Adipose tissue (tissue), 3 donors: ENCODE results near the gene CTNNBL1. TPM values are rescaled to one million over a fixed set of nuclear protein-coding genes. Genes with fewer than 3 reads are reported as not detected.

Experiments used
- H3K27ac ChIP-seq: one replicate; pipeline ENCODE4 v1.5.1; 2013; ENCODE audit warnings: low read depth, low read length
- WGBS, 3 donors: extraction: QIAGEN DNeasy Blood & Tissue Kit; methylation state at CpG; one replicate each; pipeline ENCODE4 v1.1.7; 2013; 5-methylcytosine and 5-hydroxymethylcytosine counted together
- polyA plus RNA-seq, 3 donors: library from polyadenylated mRNA; stranded (reverse); fragments of 200-250 nt; gene quantifications; one replicate each; pipeline ENCODE4 v1.2.3, GENCODE V29; 2013
- donor health status: healthy with polysubstance abuse.
- donor health status: Bipolar disorder and iron deficiency.
- donor health status: healthy.

Gene CTNNBL1
- polyA plus RNA-seq, 3 donors = 19.5 to 54.3 (median 30.1) TPM

- no peak overlapping the region for H3K27ac ChIP-seq
- 54 to 69% (median 59%) methylated on average over 12 of the region's 12 CpGs for WGBS, 3 donors
Observed at GRCh38 chr20:37896932-37897548, 203.2 kb downstream of the CTNNBL1 start.

GRCh38 chr20:37898233-37899104 is 204.6 kb downstream of the CTNNBL1 start:
- H3K27ac ChIP-seq = no peak overlapping the region
- WGBS, 3 donors = 50 to 64% (median 52%) methylated on average over 10 of the region's 10 CpGs

DNA sequence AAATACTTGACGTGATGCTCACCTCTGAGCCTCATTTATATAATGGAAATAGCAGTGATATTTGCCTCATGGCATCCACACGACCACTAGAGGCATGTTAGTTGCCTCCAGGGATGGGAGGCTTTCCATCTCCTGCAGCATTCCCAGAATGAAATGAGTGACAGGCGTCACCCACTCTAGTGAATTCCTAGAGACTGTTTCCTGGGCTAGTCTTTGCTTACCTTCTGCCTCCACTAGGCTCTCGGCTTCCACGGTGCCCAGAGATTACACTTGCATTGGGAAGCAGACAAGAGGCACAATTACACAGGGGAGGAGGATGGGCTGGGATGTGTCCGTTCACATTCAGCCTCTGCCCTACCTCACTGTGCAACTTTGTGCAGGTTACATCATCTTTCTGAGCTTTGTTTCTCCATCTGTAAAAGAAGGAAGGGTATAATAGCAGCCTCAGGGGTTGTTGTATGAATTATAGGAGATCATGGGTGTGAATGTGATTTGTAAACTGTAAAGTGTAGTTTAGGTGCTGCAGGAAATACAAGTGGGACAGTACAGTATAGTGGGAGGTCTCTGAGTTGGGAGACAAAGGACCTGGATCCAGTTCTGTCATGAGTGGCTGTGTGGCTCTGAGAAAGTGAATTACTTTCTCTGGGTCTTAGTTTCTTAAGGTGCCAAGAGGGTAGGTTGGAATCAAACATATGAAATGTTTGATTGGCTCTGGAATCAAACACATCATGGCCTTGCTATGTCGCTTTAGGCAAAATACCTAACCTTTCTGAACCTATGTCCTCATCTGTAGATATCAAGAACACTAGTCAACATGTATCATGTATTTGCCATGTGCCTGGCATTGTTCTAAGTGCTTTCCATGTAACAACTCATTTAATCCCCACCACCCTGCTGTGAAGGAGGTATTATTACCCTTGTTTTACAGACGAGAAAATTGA is 205.5 kb downstream of the CTNNBL1 start:
- WGBS, 3 donors = 50 to 64% (median 62%) methylated on average over 8 of the region's 8 CpGs
- H3K27ac ChIP-seq = no peak overlapping the region

DNA sequence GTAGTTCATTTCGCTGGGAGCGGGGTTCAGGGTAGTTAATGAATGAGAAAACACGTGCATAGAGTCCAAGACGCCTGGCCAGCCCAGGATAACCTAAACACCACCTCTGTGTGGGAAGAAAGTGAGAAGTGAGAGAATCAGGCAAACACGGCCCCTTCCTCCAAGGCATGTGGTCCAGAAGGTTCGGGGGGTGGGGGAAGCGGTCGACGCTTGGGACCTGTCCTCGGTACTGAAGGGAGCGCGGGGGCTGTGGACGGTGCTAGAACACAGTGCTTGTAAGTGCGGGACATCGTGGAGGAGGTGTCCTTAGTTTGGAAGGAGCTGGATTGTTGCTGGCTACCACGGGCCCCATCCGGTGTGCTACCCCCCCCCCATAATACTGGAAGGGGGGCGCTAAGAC is 207.4 kb downstream of the CTNNBL1 start:
- H3K27ac ChIP-seq = no peak overlapping the region
- WGBS, 3 donors = 19 to 22% (median 22%) methylated on average over 15 to 18 of the region's 18 CpGs

- WGBS, 3 donors = 10 to 18% (median 12%) methylated on average over 35 to 38 of the region's 38 CpGs
- H3K27ac ChIP-seq = no peak overlapping the region
Observed at GRCh38 chr20:37901654-37902503, 208.0 kb downstream of the CTNNBL1 start.

DNA sequence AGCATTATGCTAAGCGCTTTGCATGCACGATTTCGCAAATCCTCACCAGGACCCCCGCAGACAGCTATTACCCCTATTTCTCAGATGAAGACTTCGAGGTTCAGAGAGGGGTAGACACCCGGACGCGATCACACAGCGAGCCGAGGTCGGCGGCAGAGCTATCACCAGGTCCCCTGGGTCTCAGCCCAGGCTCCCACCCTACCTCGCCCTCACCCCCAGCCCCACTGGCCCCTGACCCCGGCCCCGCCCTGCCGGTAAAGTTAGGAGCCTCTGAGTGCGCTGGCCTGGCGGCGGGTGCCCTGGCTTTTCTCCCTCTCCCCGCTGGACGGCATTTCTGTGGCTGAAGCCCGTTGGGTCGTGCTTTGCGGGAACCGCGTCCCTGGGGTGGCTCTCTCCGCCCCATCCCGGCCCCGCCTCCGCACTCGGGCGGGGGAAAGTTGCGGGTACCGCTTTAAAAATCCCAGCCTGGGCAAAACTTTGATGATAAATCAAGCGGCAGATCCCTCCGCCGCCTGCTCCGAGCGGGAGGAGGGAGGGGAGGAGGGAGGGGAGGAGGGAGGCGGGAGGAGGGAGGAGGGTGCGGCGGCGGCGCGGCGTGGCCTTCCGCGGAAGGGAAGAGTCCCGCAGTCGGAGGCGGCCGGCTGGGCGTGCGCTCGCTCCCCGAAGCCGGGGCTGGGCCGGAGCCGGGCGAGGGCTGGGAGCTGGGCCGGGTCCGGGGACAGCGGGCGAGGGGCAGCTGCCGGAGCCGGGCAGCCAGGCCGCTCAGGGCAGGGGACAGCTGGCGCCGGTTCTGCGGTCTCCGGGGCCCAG is 208.9 kb downstream of the CTNNBL1 start, which contains the start of gene VSTM2L:
TSS of gene VSTM2L (plus strand) at position 624 of the 810 bp plus-strand sequence. CDS start 224 bp downstream, outside the sequence.
- WGBS, 3 donors = 5 to 7% (median 7%) methylated on average over 51 to 67 of the region's 71 CpGs
- H3K27ac ChIP-seq = no peak within 1 kb of the TSS

DNA sequence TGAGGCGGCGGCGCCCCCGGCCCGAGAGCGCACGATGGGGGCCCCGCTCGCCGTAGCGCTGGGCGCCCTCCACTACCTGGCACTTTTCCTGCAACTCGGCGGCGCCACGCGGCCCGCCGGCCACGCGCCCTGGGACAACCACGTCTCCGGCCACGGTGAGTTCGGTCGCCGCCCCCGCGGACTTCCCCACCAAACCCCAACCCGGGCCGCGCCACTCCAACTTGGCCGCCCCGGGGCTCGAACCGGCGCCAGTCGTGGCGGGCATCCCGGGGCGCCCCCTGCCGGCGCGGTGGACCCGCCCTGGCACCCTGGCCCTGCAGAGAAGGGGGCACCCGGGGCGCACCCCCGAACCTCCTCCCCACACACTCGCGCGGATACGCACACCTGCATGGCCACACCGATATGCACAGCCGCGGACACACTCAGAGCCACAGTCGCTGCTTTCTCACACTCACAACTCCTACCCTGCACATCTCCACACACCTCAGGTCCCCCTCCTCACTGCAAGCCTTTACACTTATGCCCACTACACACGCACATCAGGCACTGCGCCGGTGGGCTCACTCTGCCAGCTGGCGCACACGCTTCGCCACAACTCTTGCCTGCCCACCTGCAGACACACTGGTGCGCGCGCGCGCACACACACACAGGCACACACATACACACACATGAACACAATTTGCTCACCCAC is 209.6 kb downstream of the CTNNBL1 start:
- no peak overlapping the region for H3K27ac ChIP-seq

GRCh38 chr20:37904008-37904642 is 210.3 kb downstream of the CTNNBL1 start:
- 63 to 78% (median 68%) methylated on average over 12 of the region's 12 CpGs for WGBS, 3 donors
- no peak overlapping the region for H3K27ac ChIP-seq

More for the DNA sequence above, 209.6 kb downstream of the CTNNBL1 start:
- 29 to 31% (median 29%) methylated on average over 46 to 67 of the region's 67 CpGs for WGBS, 3 donors

- WGBS, 3 donors = 59 to 75% (median 60%) methylated on average over 8 of the region's 8 CpGs
- no peak overlapping the region for H3K27ac ChIP-seq
Observed at GRCh38 chr20:37904845-37905373, 211.1 kb downstream of the CTNNBL1 start.

DNA sequence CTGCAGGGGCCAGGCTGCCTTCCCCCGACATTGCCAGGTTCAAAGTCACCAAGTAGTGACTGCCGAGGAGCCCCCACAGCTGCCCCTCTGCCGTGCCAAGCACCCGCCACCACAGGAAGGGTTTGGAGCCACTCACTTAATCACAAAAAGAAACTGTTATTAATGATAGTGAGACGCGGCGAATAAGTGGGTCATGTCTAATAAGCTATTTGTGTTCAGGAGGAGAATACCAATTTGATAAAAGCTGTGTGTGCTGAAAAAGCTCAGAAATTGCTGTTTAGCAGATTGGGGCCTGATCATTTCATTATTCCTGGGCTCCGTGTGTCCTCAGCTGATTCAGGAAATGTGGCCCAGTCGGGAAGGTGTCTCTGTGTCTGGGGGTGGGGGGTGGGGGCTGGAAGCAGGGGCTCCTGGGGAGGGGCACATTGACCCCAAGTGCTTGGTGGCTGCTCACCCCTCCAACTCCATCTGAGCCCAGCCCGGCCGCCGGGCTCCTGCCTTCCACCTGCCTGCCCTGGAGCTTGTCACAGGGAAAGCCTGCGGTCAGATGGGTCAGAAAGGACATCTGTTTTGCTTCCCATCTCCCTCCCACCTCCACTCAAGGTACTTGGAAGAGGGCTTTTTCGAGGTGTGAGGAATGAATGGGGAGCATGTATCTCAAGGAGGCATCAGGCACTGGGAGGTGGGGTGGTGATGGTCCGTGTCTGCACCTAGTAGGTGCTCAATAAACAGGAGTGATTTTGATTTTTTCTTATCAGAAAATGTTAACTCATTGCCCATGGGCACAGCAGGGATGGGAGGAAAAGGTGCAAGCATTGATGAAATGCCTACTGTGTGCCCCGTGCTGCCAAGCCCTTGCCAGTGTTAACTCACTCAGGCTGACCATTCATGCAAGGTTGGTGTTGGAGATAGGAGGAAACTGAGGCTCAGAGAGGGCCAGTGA is 212.1 kb downstream of the CTNNBL1 start:
- H3K27ac ChIP-seq = no peak overlapping the region
- 38 to 71% (median 66%) methylated on average over 15 to 16 of the region's 16 CpGs for WGBS, 3 donors

- no peak overlapping the region for H3K27ac ChIP-seq
Observed at GRCh38 chr20:37907330-37907676, 213.5 kb downstream of the CTNNBL1 start.

GRCh38 chr20:37907677-37908401 is 214.0 kb downstream of the CTNNBL1 start:
- WGBS, 3 donors = 28 to 45% (median 33%) methylated on average over 17 of the region's 17 CpGs
- no peak overlapping the region for H3K27ac ChIP-seq

More at GRCh38 chr20:37907330-37907676, 213.5 kb downstream of the CTNNBL1 start:
- WGBS, 3 donors = 35 to 64% (median 47%) methylated on average over 3 of the region's 3 CpGs

GRCh38 chr20:37911261-37911660 is 217.4 kb downstream of the CTNNBL1 start:
- no peak overlapping the region for H3K27ac ChIP-seq
- WGBS, 3 donors = 35 to 53% (median 51%) methylated on average over 9 of the region's 9 CpGs

DNA sequence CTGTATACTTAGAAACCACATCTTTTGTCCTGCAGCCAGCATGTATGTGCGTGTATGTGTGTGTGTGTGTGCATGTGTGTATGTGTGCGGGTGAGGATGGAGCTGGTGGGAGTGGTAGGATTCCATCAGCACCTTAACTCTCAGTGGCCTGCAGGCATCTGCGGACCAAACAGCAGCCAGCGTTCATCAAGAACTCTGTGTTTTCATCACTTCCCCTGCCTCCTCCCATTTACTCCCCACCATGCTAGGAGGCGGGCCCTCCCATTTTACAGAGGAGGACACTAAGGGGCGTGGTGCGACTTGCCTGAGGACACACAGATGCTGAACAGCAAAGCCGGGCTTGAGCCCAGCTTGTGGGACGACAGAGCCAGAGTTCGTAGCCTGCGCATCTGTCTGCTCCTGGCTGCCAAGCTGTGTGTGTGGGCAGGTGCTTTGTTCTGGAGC is 218.0 kb downstream of the CTNNBL1 start:
- H3K27ac ChIP-seq = no peak overlapping the region

More for the DNA sequence above, 218.0 kb downstream of the CTNNBL1 start:
- 14 to 22% (median 18%) methylated on average over 11 of the region's 11 CpGs for WGBS, 3 donors
